GM12878 (cell line): ENCODE measurements around the gene PLXNC1. TPM values are rescaled to one million over a fixed set of nuclear protein-coding genes. Genes with fewer than 3 reads are reported as not detected.
A peak's percentile ranks its signal among the peaks of the same experiment; 100 is the strongest.

Experiments
- BMI1 ChIP-seq: fragments of 450-650 bp; IDR thresholded peaks from 2 replicates; pipeline ENCODE4 v1.6.1; 2016; ENCODE audit warnings: mild to moderate bottlenecking, moderate library complexity, borderline replicate concordance
- CBFB ChIP-seq: IDR thresholded peaks from 2 replicates; pipeline ENCODE4 v1.6.1; 2016; ENCODE audit warnings: antibody characterized with exemption, low read depth
- CREB1 ChIP-seq: IDR thresholded peaks from 2 replicates; pipeline ENCODE4 v1.6.1; 2012; ENCODE audit warnings: low read depth, mild to moderate bottlenecking, inconsistent platforms
- EED ChIP-seq: sonication (generic); IDR thresholded peaks from 2 replicates; pipeline ENCODE4 v1.6.1; 2016; ENCODE audit warnings: antibody characterized with exemption, low read depth
- FOS ChIP-seq: IDR thresholded peaks from 3 replicates; pipeline ENCODE4 v1.6.1; 2011; ENCODE audit warnings: borderline replicate concordance; ENCODE audit not compliant: insufficient read length; ENCODE audit errors: extremely low read depth
- HDGF ChIP-seq: fragments of 450-650 bp; IDR thresholded peaks from 2 replicates; pipeline ENCODE4 v1.6.1; 2016; ENCODE audit warnings: antibody characterized with exemption
- JUNB ChIP-seq: IDR thresholded peaks from 2 replicates; pipeline ENCODE4 v1.6.1; 2016; ENCODE audit warnings: antibody characterized with exemption, mild to moderate bottlenecking
- NR2C1 ChIP-seq: fragments of 450-650 bp; IDR thresholded peaks from 2 replicates; pipeline ENCODE4 v1.6.1; 2017; ENCODE audit warnings: antibody characterized with exemption, mild to moderate bottlenecking, moderate library complexity
- NR2C2 ChIP-seq: IDR thresholded peaks from 2 replicates; pipeline ENCODE4 v1.6.1; 2011; ENCODE audit warnings: borderline replicate concordance, low read depth; ENCODE audit not compliant: control insufficient read depth, insufficient read length
- NR2F1 ChIP-seq: fragments of 450-650 bp; conservative IDR thresholded peaks from 2 replicates; pipeline ENCODE4 v1.6.1; 2017; ENCODE audit warnings: mild to moderate bottlenecking
- PAX5 ChIP-seq: IDR thresholded peaks from 2 replicates; pipeline ENCODE4 v1.6.1; 2011; ENCODE audit warnings: low read depth, low read length, borderline replicate concordance
- POLR2AphosphoS2 ChIP-seq: IDR thresholded peaks from 2 replicates; pipeline ENCODE4 v1.6.1; 2011; ENCODE audit warnings: low read depth, mild to moderate bottlenecking, low read length, improper control_type of control experiment, moderate library complexity
- SMARCA5 ChIP-seq: fragments of 450-650 bp; IDR thresholded peaks from 2 replicates; pipeline ENCODE4 v1.6.1; 2017; ENCODE audit warnings: mild to moderate bottlenecking
- STAT3 ChIP-seq: IDR thresholded peaks from 2 replicates; pipeline ENCODE4 v1.6.1; 2011; ENCODE audit warnings: low read depth, low read length, improper control_type of control experiment
- TARDBP ChIP-seq: IDR thresholded peaks from 2 replicates; pipeline ENCODE4 v1.6.1; 2016; ENCODE audit warnings: borderline replicate concordance
- TCF12 ChIP-seq: IDR thresholded peaks from 2 replicates; pipeline ENCODE4 v1.6.1; 2011; ENCODE audit warnings: low read depth, mild to moderate bottlenecking, low read length
- TCF7 ChIP-seq: IDR thresholded peaks from 2 replicates; pipeline ENCODE4 v1.6.1; 2014; ENCODE audit warnings: antibody characterized with exemption, borderline replicate concordance
- ZBED1 ChIP-seq: IDR thresholded peaks from 2 replicates; pipeline ENCODE4 v1.6.1; 2016; ENCODE audit warnings: borderline replicate concordance
- ZNF207 ChIP-seq: fragments of 450-650 bp; IDR thresholded peaks from 2 replicates; pipeline ENCODE4 v1.6.1; 2014; ENCODE audit warnings: antibody characterized with exemption, mild to moderate bottlenecking, borderline replicate concordance
- ZZZ3 ChIP-seq: IDR thresholded peaks from 2 replicates; pipeline ENCODE4 v1.6.1; 2011; ENCODE audit warnings: low read depth; ENCODE audit not compliant: control insufficient read depth, insufficient read length
- polyA plus RNA-seq, 11 experiments: library from polyadenylated mRNA; depleted of rRNA in 4 of 11; unstranded in 6 of 11; stranded (reverse) in 5 of 11; fragments of >200 nt; fragmentation: Nextera tagmentation in 4 of 11; fragmentation: Illumina TruSeq in 1 of 11; extraction: Ambion mirVana in 4 of 11; extraction: Trizol in 1 of 11; gene quantifications; 1 replicate in 1 of 11; 2 replicates in 10 of 11; pipeline versions ENCODE4 v1.2.1 to v1.2.3, GENCODE V29; 2011 to 2016; ENCODE audit warnings: inconsistent platforms in 2 of 11, missing spikeins in 2 of 11, low read depth in 1 of 11
- total RNA-seq, 4 experiments: library from RNA; depleted of rRNA in 3 of 4; stranded (reverse); fragments of >200 nt in 3 of 4; fragmentation: Illumina TruSeq in 1 of 4; extraction: Trizol in 1 of 4; gene quantifications; 2 replicates each; pipeline versions ENCODE4 v1.2.1 to v1.2.3, GENCODE V29; 2013 to 2021
- TF ChIP-seq, protein P1 (sequence below): IDR thresholded peaks from 2 replicates; pipeline ENCODE4 v1.6.1; 2012; ENCODE audit warnings: low read depth, low read length, improper control_type of control experiment
- TF ChIP-seq, protein P2 (sequence below): IDR thresholded peaks from 2 replicates; pipeline ENCODE4 v1.6.1; 2011; ENCODE audit warnings: borderline replicate concordance, low read depth, mild to moderate bottlenecking, moderate library complexity, low read length; ENCODE audit not compliant: insufficient read depth, poor library complexity, severe bottlenecking
- TF ChIP-seq, protein P3 (sequence below): fragments of 150-350 bp; IDR thresholded peaks from 2 replicates; pipeline ENCODE4 v1.6.1; 2014; ENCODE audit warnings: mild to moderate bottlenecking, low read depth, low read length
- TF ChIP-seq, protein P4 (sequence below): fragments of 450-650 bp; IDR thresholded peaks from 2 replicates; pipeline ENCODE4 v1.6.1; 2017; ENCODE audit warnings: low read depth, mild to moderate bottlenecking, moderate library complexity
- TF ChIP-seq, protein P5 (sequence below): fragments of 450-650 bp; IDR thresholded peaks from 2 replicates; pipeline ENCODE4 v1.6.1; 2016; ENCODE audit warnings: mild to moderate bottlenecking
- TF ChIP-seq, protein P6 (sequence below): IDR thresholded peaks from 2 replicates; pipeline ENCODE4 v1.6.1; 2012; ENCODE audit warnings: low read length, inconsistent platforms

Gene PLXNC1
- total and polyA plus RNA-seq, 10 of the 15 experiments (the other 5 are each of a cell fraction or from before 2014, with no cell fraction given), result 5.2 to 41.2 (median 24.6) TPM

DNA sequence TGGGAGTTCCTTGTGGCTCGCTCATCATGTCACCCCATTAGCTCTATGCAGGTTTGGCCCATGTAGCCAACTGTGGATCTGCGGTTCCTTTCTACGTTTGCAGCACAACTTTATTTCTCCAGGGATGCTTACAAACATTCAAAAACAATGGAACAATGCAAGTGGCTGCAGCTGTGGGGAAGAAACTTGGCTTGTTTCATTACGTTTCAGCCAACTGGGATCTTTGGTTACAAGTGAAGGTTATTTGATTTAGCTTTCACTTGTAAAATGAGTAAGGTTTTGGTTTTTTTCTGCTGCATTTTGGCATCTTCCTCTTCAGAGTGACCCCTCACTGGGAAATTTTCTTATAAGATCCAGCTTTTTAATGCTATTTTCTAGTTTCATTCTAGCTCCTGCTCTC is 105.9 kb downstream of the PLXNC1 start (continued):
- TF ChIP-seq STAT3, result no peak
- no peak for TF ChIP-seq TCF7
- TF ChIP-seq ZBED1, result no peak
- TF ChIP-seq SMARCA5, result no peak
- TF ChIP-seq, protein P1, sequence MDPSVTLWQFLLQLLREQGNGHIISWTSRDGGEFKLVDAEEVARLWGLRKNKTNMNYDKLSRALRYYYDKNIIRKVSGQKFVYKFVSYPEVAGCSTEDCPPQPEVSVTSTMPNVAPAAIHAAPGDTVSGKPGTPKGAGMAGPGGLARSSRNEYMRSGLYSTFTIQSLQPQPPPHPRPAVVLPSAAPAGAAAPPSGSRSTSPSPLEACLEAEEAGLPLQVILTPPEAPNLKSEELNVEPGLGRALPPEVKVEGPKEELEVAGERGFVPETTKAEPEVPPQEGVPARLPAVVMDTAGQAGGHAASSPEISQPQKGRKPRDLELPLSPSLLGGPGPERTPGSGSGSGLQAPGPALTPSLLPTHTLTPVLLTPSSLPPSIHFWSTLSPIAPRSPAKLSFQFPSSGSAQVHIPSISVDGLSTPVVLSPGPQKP, result no peak
- TF ChIP-seq, protein P2, sequence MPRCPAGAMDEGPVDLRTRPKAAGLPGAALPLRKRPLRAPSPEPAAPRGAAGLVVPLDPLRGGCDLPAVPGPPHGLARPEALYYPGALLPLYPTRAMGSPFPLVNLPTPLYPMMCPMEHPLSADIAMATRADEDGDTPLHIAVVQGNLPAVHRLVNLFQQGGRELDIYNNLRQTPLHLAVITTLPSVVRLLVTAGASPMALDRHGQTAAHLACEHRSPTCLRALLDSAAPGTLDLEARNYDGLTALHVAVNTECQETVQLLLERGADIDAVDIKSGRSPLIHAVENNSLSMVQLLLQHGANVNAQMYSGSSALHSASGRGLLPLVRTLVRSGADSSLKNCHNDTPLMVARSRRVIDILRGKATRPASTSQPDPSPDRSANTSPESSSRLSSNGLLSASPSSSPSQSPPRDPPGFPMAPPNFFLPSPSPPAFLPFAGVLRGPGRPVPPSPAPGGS, result no peak
- no peak for TF ChIP-seq BMI1
- TF ChIP-seq NR2F1, result no peak
- TF ChIP-seq, protein P3, sequence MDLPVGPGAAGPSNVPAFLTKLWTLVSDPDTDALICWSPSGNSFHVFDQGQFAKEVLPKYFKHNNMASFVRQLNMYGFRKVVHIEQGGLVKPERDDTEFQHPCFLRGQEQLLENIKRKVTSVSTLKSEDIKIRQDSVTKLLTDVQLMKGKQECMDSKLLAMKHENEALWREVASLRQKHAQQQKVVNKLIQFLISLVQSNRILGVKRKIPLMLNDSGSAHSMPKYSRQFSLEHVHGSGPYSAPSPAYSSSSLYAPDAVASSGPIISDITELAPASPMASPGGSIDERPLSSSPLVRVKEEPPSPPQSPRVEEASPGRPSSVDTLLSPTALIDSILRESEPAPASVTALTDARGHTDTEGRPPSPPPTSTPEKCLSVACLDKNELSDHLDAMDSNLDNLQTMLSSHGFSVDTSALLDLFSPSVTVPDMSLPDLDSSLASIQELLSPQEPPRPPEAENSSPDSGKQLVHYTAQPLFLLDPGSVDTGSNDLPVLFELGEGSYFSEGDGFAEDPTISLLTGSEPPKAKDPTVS, result no peak
- TF ChIP-seq TARDBP, result no peak
- TF ChIP-seq CREB1, result no peak
- TF ChIP-seq JUNB, result peak; percentile 60
- TF ChIP-seq ZZZ3, result no peak
- TF ChIP-seq, protein P4, sequence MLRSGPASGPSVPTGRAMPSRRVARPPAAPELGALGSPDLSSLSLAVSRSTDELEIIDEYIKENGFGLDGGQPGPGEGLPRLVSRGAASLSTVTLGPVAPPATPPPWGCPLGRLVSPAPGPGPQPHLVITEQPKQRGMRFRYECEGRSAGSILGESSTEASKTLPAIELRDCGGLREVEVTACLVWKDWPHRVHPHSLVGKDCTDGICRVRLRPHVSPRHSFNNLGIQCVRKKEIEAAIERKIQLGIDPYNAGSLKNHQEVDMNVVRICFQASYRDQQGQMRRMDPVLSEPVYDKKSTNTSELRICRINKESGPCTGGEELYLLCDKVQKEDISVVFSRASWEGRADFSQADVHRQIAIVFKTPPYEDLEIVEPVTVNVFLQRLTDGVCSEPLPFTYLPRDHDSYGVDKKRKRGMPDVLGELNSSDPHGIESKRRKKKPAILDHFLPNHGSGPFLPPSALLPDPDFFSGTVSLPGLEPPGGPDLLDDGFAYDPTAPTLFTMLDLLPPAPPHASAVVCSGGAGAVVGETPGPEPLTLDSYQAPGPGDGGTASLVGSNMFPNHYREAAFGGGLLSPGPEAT, result no peak
- TF ChIP-seq NR2C1, result no peak
- TF ChIP-seq PAX5, result no peak
- TF ChIP-seq, protein P5, sequence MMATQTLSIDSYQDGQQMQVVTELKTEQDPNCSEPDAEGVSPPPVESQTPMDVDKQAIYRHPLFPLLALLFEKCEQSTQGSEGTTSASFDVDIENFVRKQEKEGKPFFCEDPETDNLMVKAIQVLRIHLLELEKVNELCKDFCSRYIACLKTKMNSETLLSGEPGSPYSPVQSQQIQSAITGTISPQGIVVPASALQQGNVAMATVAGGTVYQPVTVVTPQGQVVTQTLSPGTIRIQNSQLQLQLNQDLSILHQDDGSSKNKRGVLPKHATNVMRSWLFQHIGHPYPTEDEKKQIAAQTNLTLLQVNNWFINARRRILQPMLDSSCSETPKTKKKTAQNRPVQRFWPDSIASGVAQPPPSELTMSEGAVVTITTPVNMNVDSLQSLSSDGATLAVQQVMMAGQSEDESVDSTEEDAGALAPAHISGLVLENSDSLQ, result no peak
- no peak for TF ChIP-seq HDGF
- no peak for TF ChIP-seq CBFB
- 0 out of 2 replicates have a peak, but pooled peaks have one; percentile 21 for TF ChIP-seq EED
- no peak for TF ChIP-seq POLR2AphosphoS2
- no peak for TF ChIP-seq ZNF207
- TF ChIP-seq, protein P6, sequence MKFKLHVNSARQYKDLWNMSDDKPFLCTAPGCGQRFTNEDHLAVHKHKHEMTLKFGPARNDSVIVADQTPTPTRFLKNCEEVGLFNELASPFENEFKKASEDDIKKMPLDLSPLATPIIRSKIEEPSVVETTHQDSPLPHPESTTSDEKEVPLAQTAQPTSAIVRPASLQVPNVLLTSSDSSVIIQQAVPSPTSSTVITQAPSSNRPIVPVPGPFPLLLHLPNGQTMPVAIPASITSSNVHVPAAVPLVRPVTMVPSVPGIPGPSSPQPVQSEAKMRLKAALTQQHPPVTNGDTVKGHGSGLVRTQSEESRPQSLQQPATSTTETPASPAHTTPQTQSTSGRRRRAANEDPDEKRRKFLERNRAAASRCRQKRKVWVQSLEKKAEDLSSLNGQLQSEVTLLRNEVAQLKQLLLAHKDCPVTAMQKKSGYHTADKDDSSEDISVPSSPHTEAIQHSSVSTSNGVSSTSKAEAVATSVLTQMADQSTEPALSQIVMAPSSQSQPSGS, result 0 out of 2 replicates have a peak, but pooled peaks have one; percentile 16
- TF ChIP-seq FOS, result no peak
- no peak for TF ChIP-seq TCF12
- no peak for TF ChIP-seq NR2C2
